Spleen (tissue), 11 donors: ENCODE results near the gene TRPV5. TPM values are rescaled to one million over a fixed set of nuclear protein-coding genes. Genes with fewer than 3 reads are reported as not detected.

Experiments
- DNase-seq: peaks from one replicate; pipeline ENCODE4 v3.0.0-alpha.2; 2020
- H3K27ac ChIP-seq, 8 donors: fragments of 200-600 bp; sonication (generic) in 7 of 8; 1 replicate in 4 of 8; 2 replicates in 4 of 8; pipeline versions ENCODE4 v1.5.0 to v1.8.0; 2016 to 2021; ENCODE audit warnings: inconsistent platforms in 4 of 8, mild to moderate bottlenecking in 4 of 8, moderate library complexity in 1 of 8
- H3K27me3 ChIP-seq, 7 donors: fragments of 200-600 bp; sonication (generic) in 6 of 7; replicated peaks in 1 of 7; 1 replicate in 4 of 7; 2 replicates in 3 of 7; pipeline versions ENCODE4 v1.5.0 to v1.8.0; 2016 to 2021; ENCODE audit warnings: inconsistent platforms in 3 of 7, mild to moderate bottlenecking in 1 of 7
- H3K36me3 ChIP-seq, 6 donors: fragments of 200-600 bp; sonication (generic) in 5 of 6; 1 replicate in 4 of 6; 2 replicates in 2 of 6; pipeline versions ENCODE4 v1.5.0 to v1.8.0; 2016 to 2021; ENCODE audit warnings: inconsistent platforms in 2 of 6
- H3K4me1 ChIP-seq, 6 donors: fragments of 200-600 bp; sonication (generic) in 5 of 6; 1 replicate in 3 of 6; 2 replicates in 3 of 6; pipeline versions ENCODE4 v1.5.0 to v1.8.0; 2016 to 2021; ENCODE audit warnings: inconsistent platforms in 3 of 6
- H3K4me3 ChIP-seq, 8 donors: fragments of 200-600 bp; sonication (generic) in 7 of 8; 1 replicate in 4 of 8; 2 replicates in 4 of 8; pipeline versions ENCODE4 v1.5.0 to v1.8.0; 2016 to 2021; ENCODE audit warnings: inconsistent platforms in 4 of 8, mild to moderate bottlenecking in 4 of 8, moderate library complexity in 2 of 8
- H3K9me3 ChIP-seq, 8 donors: fragments of 200-600 bp; sonication (generic) in 7 of 8; 1 replicate in 4 of 8; 2 replicates in 4 of 8; pipeline versions ENCODE4 v1.5.0 to v1.8.0; 2016 to 2021; ENCODE audit warnings: inconsistent platforms in 4 of 8
- POLR2A ChIP-seq, 3 donors: fragments of 450-650 bp; IDR thresholded peaks; one replicate each; pipeline ENCODE4 v1.5.1; 2017; ENCODE audit warnings: antibody characterized with exemption in 3 of 3, mild to moderate bottlenecking in 1 of 3
- POLR2AphosphoS5 ChIP-seq, 3 donors: sonication (generic); formaldehyde crosslinking; IDR thresholded peaks; one replicate each; pipeline ENCODE4 v1.5.1; 2017; ENCODE audit warnings: antibody characterized with exemption in 3 of 3
- WGBS, 5 donors: extraction: QIAGEN DNeasy Blood & Tissue Kit in 3 of 5; methylation state at CpG; one replicate each; pipeline versions ENCODE4 v1.1.5 to v1.1.7; 2013 to 2018; 5-methylcytosine and 5-hydroxymethylcytosine counted together
- intact Hi-C: fragments of 100-400 bp; cut with DNase I; formaldehyde crosslinking; loops from one replicate; pipeline ENCODE4 v1.15.0; 2023; ENCODE audit warnings: low total_unique reads
- polyA plus RNA-seq, 3 donors: library from polyadenylated mRNA; stranded (reverse); fragments of 200-250 nt; gene quantifications; one replicate each; pipeline ENCODE4 v1.2.1, GENCODE V29; 2013
- total RNA-seq, 7 donors: library from RNA; depleted of rRNA in 3 of 7; stranded (reverse); fragments of >200 nt in 3 of 7; fragmentation: NEBNext Ultra II Directional in 4 of 7; extraction: Animal tissue kit (Norgen Biotek cat#: 25700) in 4 of 7; gene quantifications; one replicate each; pipeline versions ENCODE4 v1.1.0 to v1.2.1, GENCODE V29; 2016 to 2021
- TF ChIP-seq, protein P1 (sequence below), 11 experiments: fragments of 200-600 bp in 7 of 11; fragments of 450-650 bp in 4 of 11; sonication (generic) in 4 of 11; IDR thresholded peaks in 8 of 11; conservative IDR thresholded peaks in 3 of 11; 1 replicate in 7 of 11; 2 replicates in 4 of 11; pipeline versions ENCODE4 v1.4.0 to v1.8.0; 2016 to 2021; ENCODE audit warnings: antibody characterized with exemption in 11 of 11, inconsistent platforms in 4 of 11, mild to moderate bottlenecking in 1 of 11
- donor health status: healthy with polysubstance abuse.
- donor health status: DM: no; HTN: no; CAD: no; lungs with moderate emphysema.
- donor health status: DM: no; HTN: no; CAD: no.
- donor health status: Bipolar disorder and iron deficiency.
- donor health status: healthy.
- donor health status: DM: no; HTN: no; CAD: no.
- donor health status: DM: yes; HTN: yes; CAD: no.

The TRPV5 gene
- total and polyA plus RNA-seq, 10 donors, result 0.02 to 0.20 (median 0.03) TPM; not detected in 7

DNA sequence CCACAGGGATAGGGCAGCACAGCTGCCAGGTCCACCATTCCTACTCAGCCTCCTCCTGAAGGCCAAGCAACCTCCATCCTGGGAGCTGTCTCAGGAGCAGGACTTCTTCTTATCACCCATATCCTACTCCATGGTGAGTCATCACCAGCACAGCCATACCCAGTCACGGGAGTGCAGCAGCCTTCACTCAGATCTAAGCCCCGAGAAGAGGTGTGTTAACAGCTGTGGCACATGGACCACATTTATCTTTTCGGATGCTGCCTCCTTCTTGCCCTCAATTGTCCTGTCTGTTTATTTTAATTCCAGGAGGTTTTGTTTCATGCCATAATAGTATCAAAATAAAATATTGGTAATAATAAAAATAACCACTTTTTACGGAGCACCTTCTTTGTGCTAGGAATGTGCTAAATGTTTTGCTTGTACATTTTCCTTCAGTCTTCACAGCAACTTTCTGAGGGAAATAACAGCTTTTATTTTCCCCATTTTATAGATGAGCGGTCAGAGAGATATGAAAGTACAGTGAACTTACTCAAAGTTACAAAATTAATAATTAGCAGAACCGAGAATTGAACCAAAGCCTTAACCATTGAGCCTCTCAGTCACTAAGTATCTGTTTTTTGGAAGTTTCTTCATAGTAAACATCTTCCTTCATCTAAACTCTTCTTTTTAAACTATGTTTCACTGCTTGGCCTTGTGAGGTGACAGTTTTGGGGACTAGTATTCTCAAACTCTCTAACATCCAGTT is 31.1 kb upstream of the TRPV5 start:
- no peaks in the 10 kb centered on the region for H3K36me3 ChIP-seq
- H3K27me3 ChIP-seq, result peaks cover 0 to 38% (median 4%) of the 10 kb centered on the region in 7 donors
- no peak overlapping the region for H3K27ac ChIP-seq
- DNase-seq, result no peak
- H3K9me3 ChIP-seq, result no peaks in the 10 kb centered on the region
- intact Hi-C loops, result no loop called here
- 79 to 88% (median 83%) methylated on average over 6 of the region's 6 CpGs for WGBS, 5 donors
- H3K4me3 ChIP-seq, result no peak overlapping the region
- TF ChIP-seq POLR2A (IDR thresholded peaks at IDR 0.05) (no peak), POLR2AphosphoS5 (IDR thresholded peaks at IDR 0.05) (no peak)
- TF ChIP-seq, protein P1, sequence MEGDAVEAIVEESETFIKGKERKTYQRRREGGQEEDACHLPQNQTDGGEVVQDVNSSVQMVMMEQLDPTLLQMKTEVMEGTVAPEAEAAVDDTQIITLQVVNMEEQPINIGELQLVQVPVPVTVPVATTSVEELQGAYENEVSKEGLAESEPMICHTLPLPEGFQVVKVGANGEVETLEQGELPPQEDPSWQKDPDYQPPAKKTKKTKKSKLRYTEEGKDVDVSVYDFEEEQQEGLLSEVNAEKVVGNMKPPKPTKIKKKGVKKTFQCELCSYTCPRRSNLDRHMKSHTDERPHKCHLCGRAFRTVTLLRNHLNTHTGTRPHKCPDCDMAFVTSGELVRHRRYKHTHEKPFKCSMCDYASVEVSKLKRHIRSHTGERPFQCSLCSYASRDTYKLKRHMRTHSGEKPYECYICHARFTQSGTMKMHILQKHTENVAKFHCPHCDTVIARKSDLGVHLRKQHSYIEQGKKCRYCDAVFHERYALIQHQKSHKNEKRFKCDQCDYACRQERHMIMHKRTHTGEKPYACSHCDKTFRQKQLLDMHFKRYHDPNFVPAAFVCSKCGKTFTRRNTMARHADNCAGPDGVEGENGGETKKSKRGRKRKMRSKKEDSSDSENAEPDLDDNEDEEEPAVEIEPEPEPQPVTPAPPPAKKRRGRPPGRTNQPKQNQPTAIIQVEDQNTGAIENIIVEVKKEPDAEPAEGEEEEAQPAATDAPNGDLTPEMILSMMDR (IDR thresholded peaks at IDR 0.05 in 8 of 11, conservative IDR thresholded peaks at IDR 0.05 in 3 of 11), result no peak
- H3K4me1 ChIP-seq, result no peaks in the 10 kb centered on the region

GRCh38 chr7:142963993-142964392 is 30.4 kb upstream of the TRPV5 start:
- Histone ChIP-seq H3K9me3 (no peaks in the 10 kb centered on the region), H3K36me3 (no peaks in the 10 kb centered on the region), H3K27me3 (peaks cover 0 to 33% (median 4%) of the 10 kb centered on the region in 7 donors), H3K27ac (no peak overlapping the region), H3K4me3 (no peak overlapping the region), H3K4me1 (no peaks in the 10 kb centered on the region)
- TF ChIP-seq POLR2AphosphoS5 (IDR thresholded peaks at IDR 0.05), result no peak
- TF ChIP-seq, protein P1 (IDR thresholded peaks at IDR 0.05 in 8 of 11, conservative IDR thresholded peaks at IDR 0.05 in 3 of 11), result no peak
- no peak for TF ChIP-seq POLR2A (IDR thresholded peaks at IDR 0.05)
- 88 to 100% (median 92%) methylated on average over 2 of the region's 2 CpGs for WGBS, 5 donors
- intact Hi-C loops, result no loop called here
- DNase-seq, result no peak

GRCh38 chr7:142962991-142963390 is 29.4 kb upstream of the TRPV5 start:
- H3K36me3 ChIP-seq, result no peaks in the 10 kb centered on the region
- no peak overlapping the region for H3K4me3 ChIP-seq
- no peaks in the 10 kb centered on the region for H3K4me1 ChIP-seq
- H3K9me3 ChIP-seq, result no peaks in the 10 kb centered on the region
- intact Hi-C loops, result no loop called here
- DNase-seq, result no peak
- WGBS, 5 donors, result 73 to 85% (median 76%) methylated on average over 1 of the region's 1 CpG
- TF ChIP-seq POLR2A (IDR thresholded peaks at IDR 0.05) (no peak), POLR2AphosphoS5 (IDR thresholded peaks at IDR 0.05) (no peak)
- TF ChIP-seq, protein P1 (IDR thresholded peaks at IDR 0.05 in 8 of 11, conservative IDR thresholded peaks at IDR 0.05 in 3 of 11), result no peak
- H3K27me3 ChIP-seq, result peaks cover 0 to 24% (median 4%) of the 10 kb centered on the region in 7 donors
- no peak overlapping the region for H3K27ac ChIP-seq
